ENCODE measurements around the gene PACS2.

PACS2 gene

GRCh38 chr14:105316968-105317510 is 2.5 kb downstream of the PACS2 start:
- H3K9ac ChIP-seq (ENCODE audit: low read depth, low read length) = no peak overlapping the region
- H3K36me3 ChIP-seq (ENCODE audit: insufficient read depth, low read length) = no peaks in the 10 kb centered on the region
- peaks cover 10% of the 10 kb centered on the region for H3K4me1 ChIP-seq (ENCODE audit: insufficient read depth, low read length)
- no peaks in the 10 kb centered on the region for H3K9me3 ChIP-seq (ENCODE audit: insufficient read depth, low read depth, low read length)
- no peak overlapping the region for H3K4me3 ChIP-seq (ENCODE audit: low read length)
- no peak overlapping the region for H3K27ac ChIP-seq (ENCODE audit: low read depth, low read length)
- WGBS = 93% methylated on average over 18 of the region's 18 CpGs
- H3K27me3 ChIP-seq (ENCODE audit: insufficient read depth, low read length) = peaks cover 12% of the 10 kb centered on the region; the same call in 1 of the 2 replicates

- Histone ChIP-seq H3K27me3 (ENCODE audit: insufficient read depth, low read length) (peaks cover 12% of the 10 kb centered on the region; the same call in 1 of the 2 replicates), H3K4me1 (ENCODE audit: insufficient read depth, low read length) (peaks cover 8% of the 10 kb centered on the region), H3K36me3 (ENCODE audit: insufficient read depth, low read length) (no peaks in the 10 kb centered on the region), H3K27ac (ENCODE audit: low read depth, low read length) (no peak overlapping the region), H3K9me3 (ENCODE audit: insufficient read depth, low read depth, low read length) (no peaks in the 10 kb centered on the region), H3K4me3 (ENCODE audit: low read length) (no peak overlapping the region), H3K9ac (ENCODE audit: low read depth, low read length) (no peak overlapping the region)
- WGBS = 94% methylated on average over 11 of the region's 11 CpGs
These were observed 3.0 kb downstream of the PACS2 start for GRCh38 chr14:105317546-105317945.

- WGBS = 92% methylated on average over 27 of the region's 27 CpGs
- peaks cover 28% of the 10 kb centered on the region for H3K4me1 ChIP-seq (ENCODE audit: insufficient read depth, low read length)
- no peaks in the 10 kb centered on the region for H3K36me3 ChIP-seq (ENCODE audit: insufficient read depth, low read length)
- no peaks in the 10 kb centered on the region for H3K27me3 ChIP-seq (ENCODE audit: insufficient read depth, low read length)
- H3K4me3 ChIP-seq (ENCODE audit: low read length) = no peak overlapping the region
- no peaks in the 10 kb centered on the region for H3K9me3 ChIP-seq (ENCODE audit: insufficient read depth, low read depth, low read length)
- no peak overlapping the region for H3K27ac ChIP-seq (ENCODE audit: low read depth, low read length)
- no peak overlapping the region for H3K9ac ChIP-seq (ENCODE audit: low read depth, low read length)
These were observed 8.4 kb downstream of the PACS2 start for GRCh38 chr14:105322791-105323556.

- 95% methylated on average over 13 of the region's 13 CpGs for WGBS
- peaks cover 31% of the 10 kb centered on the region for H3K4me1 ChIP-seq (ENCODE audit: insufficient read depth, low read length)
- H3K4me3 ChIP-seq (ENCODE audit: low read length) = no peak overlapping the region
- H3K9ac ChIP-seq (ENCODE audit: low read depth, low read length) = no peak overlapping the region; the same call in 1 of the 2 replicates
- no peaks in the 10 kb centered on the region for H3K9me3 ChIP-seq (ENCODE audit: insufficient read depth, low read depth, low read length)
- no peak overlapping the region for H3K27ac ChIP-seq (ENCODE audit: low read depth, low read length)
- H3K27me3 ChIP-seq (ENCODE audit: insufficient read depth, low read length) = no peaks in the 10 kb centered on the region
- no peaks in the 10 kb centered on the region for H3K36me3 ChIP-seq (ENCODE audit: insufficient read depth, low read length)
These were observed 9.1 kb downstream of the PACS2 start for GRCh38 chr14:105323663-105324062.

GRCh38 chr14:105324080-105324778 is 9.7 kb downstream of the PACS2 start:
- H3K9me3 ChIP-seq (ENCODE audit: insufficient read depth, low read depth, low read length) = no peaks in the 10 kb centered on the region
- H3K4me3 ChIP-seq (ENCODE audit: low read length) = no peak overlapping the region
- H3K4me1 ChIP-seq (ENCODE audit: insufficient read depth, low read length) = peaks cover 37% of the 10 kb centered on the region
- H3K36me3 ChIP-seq (ENCODE audit: insufficient read depth, low read length) = no peaks in the 10 kb centered on the region
- no peaks in the 10 kb centered on the region for H3K27me3 ChIP-seq (ENCODE audit: insufficient read depth, low read length)
- WGBS = 88% methylated on average over 29 of the region's 30 CpGs
- H3K9ac ChIP-seq (ENCODE audit: low read depth, low read length) = no peak overlapping the region; the same call in 1 of the 2 replicates
- no peak overlapping the region for H3K27ac ChIP-seq (ENCODE audit: low read depth, low read length)

- WGBS = 91% methylated on average over 12 of the region's 12 CpGs
- Histone ChIP-seq H3K4me1 (ENCODE audit: insufficient read depth, low read length) (peaks cover 38% of the 10 kb centered on the region), H3K36me3 (ENCODE audit: insufficient read depth, low read length) (no peaks in the 10 kb centered on the region), H3K9me3 (ENCODE audit: insufficient read depth, low read depth, low read length) (no peaks in the 10 kb centered on the region), H3K4me3 (ENCODE audit: low read length) (no peak overlapping the region), H3K27ac (ENCODE audit: low read depth, low read length) (no peak overlapping the region), H3K9ac (ENCODE audit: low read depth, low read length) (no peak overlapping the region), H3K27me3 (ENCODE audit: insufficient read depth, low read length) (no peaks in the 10 kb centered on the region)
These were observed 10.3 kb downstream of the PACS2 start for GRCh38 chr14:105324871-105325270.

- no peak overlapping the region; the same call in 1 of the 2 replicates for H3K9ac ChIP-seq (ENCODE audit: low read depth, low read length)
- WGBS = 89% methylated on average over 9 of the region's 9 CpGs
- peaks cover 40% of the 10 kb centered on the region for H3K4me1 ChIP-seq (ENCODE audit: insufficient read depth, low read length)
These were observed 10.8 kb downstream of the PACS2 start for GRCh38 chr14:105325303-105325702.

GRCh38 chr14:105325716-105326567 is 11.4 kb downstream of the PACS2 start:
- H3K9ac ChIP-seq (ENCODE audit: low read depth, low read length) = no peak overlapping the region; the same call in 1 of the 2 replicates
- no peaks in the 10 kb centered on the region for H3K36me3 ChIP-seq (ENCODE audit: insufficient read depth, low read length)
- H3K27me3 ChIP-seq (ENCODE audit: insufficient read depth, low read length) = no peaks in the 10 kb centered on the region
- WGBS = 87% methylated on average over 27 of the region's 27 CpGs
- no peak overlapping the region for H3K4me3 ChIP-seq (ENCODE audit: low read length)
- H3K27ac ChIP-seq (ENCODE audit: low read depth, low read length) = no peak overlapping the region
- peaks cover 46% of the 10 kb centered on the region for H3K4me1 ChIP-seq (ENCODE audit: insufficient read depth, low read length)
- no peaks in the 10 kb centered on the region for H3K9me3 ChIP-seq (ENCODE audit: insufficient read depth, low read depth, low read length)

More at GRCh38 chr14:105325303-105325702, 10.8 kb downstream of the PACS2 start:
- no peak overlapping the region for H3K27ac ChIP-seq (ENCODE audit: low read depth, low read length)
- H3K4me3 ChIP-seq (ENCODE audit: low read length) = no peak overlapping the region
- H3K36me3 ChIP-seq (ENCODE audit: insufficient read depth, low read length) = no peaks in the 10 kb centered on the region
- no peaks in the 10 kb centered on the region for H3K9me3 ChIP-seq (ENCODE audit: insufficient read depth, low read depth, low read length)
- no peaks in the 10 kb centered on the region for H3K27me3 ChIP-seq (ENCODE audit: insufficient read depth, low read length)

GRCh38 chr14:105326568-105326867 is 12.0 kb downstream of the PACS2 start:
- Histone ChIP-seq H3K4me3 (ENCODE audit: low read length) (no peak overlapping the region), H3K4me1 (ENCODE audit: insufficient read depth, low read length) (peaks cover 46% of the 10 kb centered on the region), H3K9me3 (ENCODE audit: insufficient read depth, low read depth, low read length) (no peaks in the 10 kb centered on the region), H3K36me3 (ENCODE audit: insufficient read depth, low read length) (no peaks in the 10 kb centered on the region), H3K27me3 (ENCODE audit: insufficient read depth, low read length) (no peaks in the 10 kb centered on the region), H3K9ac (ENCODE audit: low read depth, low read length) (no peak overlapping the region), H3K27ac (ENCODE audit: low read depth, low read length) (no peak overlapping the region; the same call in 1 of the 2 replicates)
- 74% methylated on average over 9 of the region's 9 CpGs for WGBS

GRCh38 chr14:105326891-105327694 is 12.5 kb downstream of the PACS2 start:
- no peaks in the 10 kb centered on the region for H3K9me3 ChIP-seq (ENCODE audit: insufficient read depth, low read depth, low read length)
- H3K4me3 ChIP-seq (ENCODE audit: low read length) = no peak overlapping the region
- H3K36me3 ChIP-seq (ENCODE audit: insufficient read depth, low read length) = no peaks in the 10 kb centered on the region
- peaks cover 46% of the 10 kb centered on the region for H3K4me1 ChIP-seq (ENCODE audit: insufficient read depth, low read length)
- no peak overlapping the region; the same call in 1 of the 2 replicates for H3K27ac ChIP-seq (ENCODE audit: low read depth, low read length)
- WGBS = 33% methylated on average over 34 of the region's 34 CpGs
- no peaks in the 10 kb centered on the region for H3K27me3 ChIP-seq (ENCODE audit: insufficient read depth, low read length)
- H3K9ac ChIP-seq (ENCODE audit: low read depth, low read length) = no peak overlapping the region
